RPMI8226 (cell line): ENCODE data around the gene AKT1.

ENCODE experiments used
- DNase-seq: peaks from one replicate; pipeline ENCODE4 v3.0.0-alpha.2; 2015

Gene AKT1

GRCh38 chr14:104721505-104722431 is 73.8 kb downstream of the AKT1 start:
- no peak for DNase-seq
